Renal cortical epithelial cell (primary cell): ENCODE measurements around the gene LNPEP. TPM values are rescaled to one million over a fixed set of nuclear protein-coding genes. Genes with fewer than 3 reads are reported as not detected.

Source experiments
- DNase-seq: peaks from one replicate; pipeline ENCODE4 v3.0.0-alpha.2; 2011; ENCODE audit warnings: low read depth
- total RNA-seq: library from RNA; depleted of rRNA; stranded (reverse); fragments of >200 nt; gene quantifications from 2 replicates; pipeline ENCODE4 v1.2.3, GENCODE V29; 2014

LNPEP gene
- total RNA-seq, 1 donor from 2014 or later = 122 TPM

GRCh38 chr5:97000391-97000790 lies 64.5 kb downstream of the LNPEP start:
- DNase-seq = no peak

DNA sequence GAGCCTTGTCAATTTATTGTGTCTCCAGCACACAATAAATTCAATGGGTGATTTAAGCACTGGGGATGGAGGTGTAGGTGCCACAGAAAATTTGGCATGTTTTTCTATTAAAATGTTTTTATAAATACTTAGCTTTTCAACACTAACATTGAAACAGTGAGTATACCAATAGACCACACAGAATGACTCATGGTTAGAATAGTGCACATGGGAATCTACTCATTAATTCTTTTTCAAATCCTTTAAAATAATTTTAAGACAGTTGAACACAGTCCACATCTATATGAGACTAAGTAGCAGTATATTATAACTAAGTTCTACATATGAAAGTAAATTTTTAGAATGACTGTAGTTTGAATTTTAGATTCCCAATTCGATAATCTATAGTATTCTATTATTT lies 67.1 kb downstream of the LNPEP start:
- no peak for DNase-seq

GRCh38 chr5:97004423-97005060 lies 68.7 kb downstream of the LNPEP start:
- no peak for DNase-seq

- DNase-seq = no peak
Measured at GRCh38 chr5:97006454-97007060, 70.7 kb downstream of the LNPEP start.

DNA sequence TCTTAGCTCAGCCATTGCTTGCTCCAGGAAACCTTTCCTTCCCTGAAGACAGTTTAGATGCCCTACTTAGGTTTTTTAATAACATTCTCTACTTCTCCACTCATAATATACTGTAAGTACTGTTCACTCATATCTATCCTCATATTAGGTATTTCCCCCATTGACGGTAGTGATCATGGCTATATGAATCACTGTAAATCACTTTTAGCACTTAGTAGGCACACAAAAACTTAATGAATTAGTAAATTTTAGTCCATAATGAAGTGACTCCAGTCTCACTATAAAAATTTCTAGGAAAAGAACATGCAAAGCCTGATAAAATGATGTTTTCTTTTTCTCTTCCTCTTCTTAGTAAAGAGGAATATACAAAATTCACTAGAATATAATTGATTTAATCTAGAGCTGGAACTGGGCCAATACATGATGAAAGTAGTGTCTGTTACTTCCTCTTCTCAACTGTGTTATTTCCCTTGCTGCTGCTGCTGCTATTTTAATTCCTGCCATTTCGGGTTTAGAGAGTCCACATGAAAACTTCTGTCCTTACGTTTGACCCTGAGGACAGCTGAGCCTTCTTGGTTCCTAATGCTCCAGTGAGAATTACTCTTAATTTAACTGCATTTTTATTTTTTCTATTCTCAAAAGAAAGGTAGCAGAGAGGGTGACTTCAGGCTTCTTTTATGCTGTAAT lies 73.5 kb downstream of the LNPEP start:
- DNase-seq = no peak

- no peak for DNase-seq
Measured at GRCh38 chr5:97009921-97010320, 74.0 kb downstream of the LNPEP start.

DNA sequence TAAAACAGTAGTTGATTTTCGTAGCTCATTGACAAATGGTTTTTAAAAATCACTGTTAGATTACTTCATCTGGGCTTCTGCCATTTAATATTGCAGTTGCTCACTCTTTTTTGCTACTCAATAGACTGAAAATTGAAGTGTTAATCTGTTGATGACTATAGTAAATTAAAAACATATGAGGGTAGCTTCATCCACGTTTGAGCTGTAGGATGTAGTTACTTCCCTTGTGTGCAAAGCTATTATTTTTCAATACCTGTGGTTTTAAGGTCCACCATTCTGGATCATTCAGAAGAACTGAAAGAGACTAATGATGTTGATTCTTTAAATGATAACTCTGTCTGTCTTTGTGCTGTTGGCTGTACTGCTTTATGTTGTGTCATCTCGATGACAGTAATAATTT lies 74.7 kb downstream of the LNPEP start:
- DNase-seq = no peak

DNA sequence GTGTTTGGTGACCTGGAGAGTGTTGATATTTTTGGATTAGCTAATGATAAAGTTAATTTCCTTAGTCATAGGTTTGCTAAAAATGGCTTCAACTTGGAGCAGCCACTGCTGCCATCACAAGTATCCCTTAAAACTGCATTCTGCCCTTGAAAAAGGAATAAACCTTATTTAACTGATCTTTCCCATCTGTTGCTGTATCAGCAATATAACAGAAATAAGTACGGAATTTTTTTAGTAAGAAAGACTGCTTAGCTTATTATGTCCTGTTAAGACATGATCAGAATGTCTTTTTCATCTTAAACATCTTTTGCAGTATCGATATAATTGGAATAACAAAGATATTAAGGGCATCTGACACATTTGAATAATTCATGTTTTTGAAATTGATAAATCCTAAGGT lies 75.7 kb downstream of the LNPEP start:
- no peak for DNase-seq

- DNase-seq = peak; percentile 44
Measured at GRCh38 chr5:97019435-97020117, 83.7 kb downstream of the LNPEP start.

GRCh38 chr5:97021416-97021815 lies 85.5 kb downstream of the LNPEP start:
- DNase-seq = no peak

GRCh38 chr5:97022898-97023297 lies 87.0 kb downstream of the LNPEP start:
- no peak for DNase-seq

- DNase-seq = peak; percentile 82
Measured at GRCh38 chr5:97026721-97027120, 90.8 kb downstream of the LNPEP start.

- no peak for DNase-seq
Measured at GRCh38 chr5:97037819-97038218, 101.9 kb downstream of the LNPEP start.

- DNase-seq = no peak
Measured at GRCh38 chr5:97041239-97041638, 105.4 kb downstream of the LNPEP start.

GRCh38 chr5:97042996-97043395 lies 107.1 kb downstream of the LNPEP start:
- DNase-seq = peak; percentile 96

DNA sequence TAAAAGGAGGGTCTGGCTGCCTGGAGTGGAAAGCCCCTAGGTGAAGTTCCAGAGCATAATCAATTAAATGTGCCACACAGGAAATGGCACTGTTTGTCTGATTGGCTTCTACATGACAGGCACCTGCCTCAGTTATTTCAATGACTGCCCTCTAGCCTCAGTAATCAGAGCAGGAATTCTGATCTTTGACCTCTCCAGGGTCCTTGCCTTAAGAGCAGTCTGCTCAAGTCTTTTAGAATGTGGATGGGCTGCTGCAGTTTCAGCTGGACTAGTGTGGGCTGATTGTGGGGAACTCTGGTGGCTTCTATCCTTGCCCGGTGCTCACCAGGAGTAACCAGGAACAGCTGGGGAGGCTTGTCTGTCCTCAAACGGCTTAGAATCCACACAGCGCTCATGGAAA lies 107.6 kb downstream of the LNPEP start:
- no peak for DNase-seq

GRCh38 chr5:97044052-97044451 lies 108.2 kb downstream of the LNPEP start:
- peak; percentile 62 for DNase-seq

DNA sequence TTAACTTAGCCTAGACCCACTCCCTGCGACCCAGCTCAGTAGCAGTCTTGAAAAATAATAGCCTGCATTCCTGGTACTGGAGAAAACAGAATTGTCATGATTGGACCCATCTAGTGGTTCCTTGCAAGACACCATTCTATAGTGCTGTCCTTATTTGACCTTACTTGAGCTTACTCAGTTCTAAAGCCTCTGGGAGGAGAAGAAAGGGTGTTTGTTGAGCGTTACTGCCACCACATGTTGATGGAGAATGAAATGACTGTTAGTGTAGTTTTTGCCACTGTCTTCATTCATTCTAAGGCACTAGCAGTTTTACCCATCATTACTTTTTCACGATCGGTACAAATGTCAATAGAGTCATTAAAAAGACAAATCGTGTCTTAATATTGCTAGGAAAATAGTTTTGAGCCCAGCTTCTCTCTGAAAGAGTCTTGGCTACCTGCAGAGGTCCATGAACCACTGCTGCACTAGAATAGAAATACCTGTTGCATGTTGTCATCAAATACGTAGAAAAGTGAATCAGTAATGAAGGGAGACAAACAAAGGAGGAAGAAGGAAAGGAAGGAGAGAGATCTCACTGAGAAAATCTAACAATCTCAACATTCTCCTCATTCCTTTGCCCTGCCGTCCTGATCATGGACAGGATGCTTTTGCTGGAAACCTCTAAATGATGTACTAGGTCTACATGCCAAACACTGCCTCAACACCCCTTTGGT lies 110.5 kb downstream of the LNPEP start:
- peak; percentile 69 for DNase-seq

DNA sequence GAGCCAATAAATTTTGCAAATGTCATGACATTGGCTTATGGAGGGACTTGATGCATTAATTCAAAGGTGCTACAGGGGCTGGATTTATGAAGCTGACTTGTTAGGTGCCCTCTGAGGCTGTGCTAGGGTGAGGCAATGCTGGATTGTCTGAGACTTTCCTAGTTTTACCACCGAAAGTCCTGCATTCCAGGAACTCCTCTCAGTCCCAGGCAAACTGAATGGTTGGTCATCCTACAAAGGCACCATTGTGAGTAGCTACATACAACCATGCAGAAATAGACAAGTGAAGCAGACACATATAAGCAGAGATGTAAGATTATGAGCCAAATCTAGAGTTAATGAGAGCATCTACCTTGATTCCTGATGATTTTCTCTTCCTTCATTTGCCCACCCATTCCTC lies 111.2 kb downstream of the LNPEP start:
- no peak for DNase-seq

- no peak for DNase-seq
Measured at GRCh38 chr5:97049175-97049574, 113.3 kb downstream of the LNPEP start.

DNA sequence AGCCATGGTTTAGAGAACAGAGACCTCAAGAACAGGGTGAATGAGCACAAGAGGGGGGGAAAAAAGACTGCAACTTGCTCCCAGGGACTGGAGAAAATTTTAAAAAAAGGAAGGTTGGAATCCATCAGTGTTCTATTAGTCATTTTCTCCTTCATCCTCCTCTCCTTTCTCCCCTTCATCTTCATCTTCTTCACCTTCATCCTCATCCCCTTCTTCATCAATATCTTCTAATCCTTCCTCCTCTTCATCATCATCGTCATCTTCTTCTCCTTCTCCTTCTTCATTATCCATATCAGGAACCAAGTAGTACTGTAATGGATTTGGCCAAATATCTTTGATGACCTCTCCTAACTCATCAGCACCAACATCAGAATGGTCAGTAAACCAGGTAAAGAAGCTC lies 120.4 kb downstream of the LNPEP start:
- no peak for DNase-seq

DNA sequence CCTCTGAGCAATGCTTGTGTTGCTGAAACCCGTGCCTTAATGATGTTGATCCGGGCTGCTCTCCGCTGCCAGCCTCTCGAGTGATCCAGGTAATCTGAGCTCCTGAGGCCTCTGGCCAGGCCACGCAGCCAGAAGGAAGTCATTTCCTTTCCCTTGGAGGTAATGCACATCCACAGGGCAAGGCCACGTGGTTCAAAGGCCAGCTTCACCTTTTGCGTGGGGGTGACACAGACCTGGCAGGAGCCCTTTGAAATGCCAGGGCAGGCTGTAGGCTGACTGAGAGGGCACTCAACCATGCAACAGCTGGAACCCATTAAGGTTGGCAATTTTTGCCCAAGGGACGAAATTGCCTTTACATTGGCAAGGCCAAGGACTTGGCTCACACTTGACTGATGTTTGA lies 126.2 kb downstream of the LNPEP start:
- peak; percentile 74 for DNase-seq
